Measurements from ENCODE around the gene MTFP1.
"Not testable (repeated sequence)": the region's sequence is repeated elsewhere in the genome, so short reads cannot be mapped to it uniquely, and the experiment has no call there.

Gene MTFP1

GRCh38 chr22:30459181-30460052, 33.8 kb downstream of the MTFP1 start:
- Histone ChIP-seq H3K79me2 (ENCODE audit: insufficient read depth, low read length) (no peaks in the 10 kb centered on the region), H3K9ac (ENCODE audit: low read depth, low read length, poor library complexity, severe bottlenecking) (no peak overlapping the region), H2AFZ (ENCODE audit: low read length) (no peak overlapping the region), H3K9me2 (replicated peaks; ENCODE audit: low read depth, low read length) (no peaks in the 10 kb centered on the region), H3F3A (ENCODE audit: low read depth) (no peaks in the 10 kb centered on the region), H3K4me2 (ENCODE audit: low read depth, low read length, poor library complexity, severe bottlenecking) (no peak overlapping the region), H3K4me3 (ENCODE audit: low read length, poor library complexity, severe bottlenecking) (no peak overlapping the region), H3K9me3 (ENCODE audit: insufficient read depth, low read depth, low read length) (no peaks in the 10 kb centered on the region), H3K4me1 (ENCODE audit: insufficient read depth, low read length, poor library complexity, severe bottlenecking) (no peaks in the 10 kb centered on the region), H3K27me3 (ENCODE audit: insufficient read depth, low read length, poor library complexity, severe bottlenecking) (no peaks in the 10 kb centered on the region), H3K36me3 (ENCODE audit: insufficient read depth, low read length) (no peaks in the 10 kb centered on the region), H4K20me1 (ENCODE audit: insufficient read depth, low read length, poor library complexity, severe bottlenecking) (no peaks in the 10 kb centered on the region)
- no peak for TF ChIP-seq EZH2phosphoT487 (IDR thresholded peaks at IDR 0.05; ENCODE audit: borderline replicate concordance)
- no peak for TF ChIP-seq CTCF (conservative IDR thresholded peaks at IDR 0.05; ENCODE audit: low read length)

- Histone ChIP-seq H3K4me2 (ENCODE audit: low read depth, low read length, poor library complexity, severe bottlenecking) (no peak overlapping the region), H3K27me3 (ENCODE audit: insufficient read depth, low read length, poor library complexity, severe bottlenecking) (peaks cover 5% of the 10 kb centered on the region), H3F3A (ENCODE audit: low read depth) (no peaks in the 10 kb centered on the region), H4K20me1 (ENCODE audit: insufficient read depth, low read length, poor library complexity, severe bottlenecking) (no peaks in the 10 kb centered on the region), H3K79me2 (ENCODE audit: insufficient read depth, low read length) (no peaks in the 10 kb centered on the region), H3K4me3 (ENCODE audit: low read length, poor library complexity, severe bottlenecking) (no peak overlapping the region), H3K9ac (ENCODE audit: low read depth, low read length, poor library complexity, severe bottlenecking) (no peak overlapping the region), H3K9me3 (ENCODE audit: insufficient read depth, low read depth, low read length) (no peaks in the 10 kb centered on the region), H3K9me2 (replicated peaks; ENCODE audit: low read depth, low read length) (no peaks in the 10 kb centered on the region), H3K36me3 (ENCODE audit: insufficient read depth, low read length) (no peaks in the 10 kb centered on the region), H2AFZ (ENCODE audit: low read length) (no peak overlapping the region), H3K4me1 (ENCODE audit: insufficient read depth, low read length, poor library complexity, severe bottlenecking) (no peaks in the 10 kb centered on the region)
- TF ChIP-seq EZH2phosphoT487 (IDR thresholded peaks at IDR 0.05; ENCODE audit: borderline replicate concordance) (no peak), CTCF (conservative IDR thresholded peaks at IDR 0.05; ENCODE audit: low read length) (no peak)
Measured at GRCh38 chr22:30460147-30460546, 34.6 kb downstream of the MTFP1 start.

GRCh38 chr22:30460555-30460954, 35.0 kb downstream of the MTFP1 start:
- H3K27me3 ChIP-seq (ENCODE audit: insufficient read depth, low read length, poor library complexity, severe bottlenecking); H3F3A ChIP-seq (ENCODE audit: low read depth); H3K4me2 ChIP-seq (ENCODE audit: low read depth, low read length, poor library complexity, severe bottlenecking); H3K4me3 ChIP-seq (ENCODE audit: low read length, poor library complexity, severe bottlenecking); H2AFZ ChIP-seq (ENCODE audit: low read length); H3K36me3 ChIP-seq (ENCODE audit: insufficient read depth, low read length); H3K9me2 ChIP-seq (replicated peaks; ENCODE audit: low read depth, low read length); H3K9ac ChIP-seq (ENCODE audit: low read depth, low read length, poor library complexity, severe bottlenecking); H4K20me1 ChIP-seq (ENCODE audit: insufficient read depth, low read length, poor library complexity, severe bottlenecking); H3K9me3 ChIP-seq (ENCODE audit: insufficient read depth, low read depth, low read length); H3K79me2 ChIP-seq (ENCODE audit: insufficient read depth, low read length); H3K4me1 ChIP-seq (ENCODE audit: insufficient read depth, low read length, poor library complexity, severe bottlenecking): not testable (repeated sequence)

GRCh38 chr22:30469165-30469564, 43.6 kb downstream of the MTFP1 start:
- no peak overlapping the region for H2AFZ ChIP-seq (ENCODE audit: low read length)
- no peaks in the 10 kb centered on the region for H3K9me2 ChIP-seq (replicated peaks; ENCODE audit: low read depth, low read length)
- TF ChIP-seq CTCF (conservative IDR thresholded peaks at IDR 0.05; ENCODE audit: low read length) (no peak), EZH2phosphoT487 (IDR thresholded peaks at IDR 0.05; ENCODE audit: borderline replicate concordance) (no peak)
- H3K4me1 ChIP-seq (ENCODE audit: insufficient read depth, low read length, poor library complexity, severe bottlenecking), result no peaks in the 10 kb centered on the region
- no peaks in the 10 kb centered on the region for H3K79me2 ChIP-seq (ENCODE audit: insufficient read depth, low read length)
- H3K36me3 ChIP-seq (ENCODE audit: insufficient read depth, low read length), result no peaks in the 10 kb centered on the region
- H3K4me3 ChIP-seq (ENCODE audit: low read length, poor library complexity, severe bottlenecking), result no peak overlapping the region
- no peak overlapping the region for H3K4me2 ChIP-seq (ENCODE audit: low read depth, low read length, poor library complexity, severe bottlenecking)
- no peaks in the 10 kb centered on the region for H3F3A ChIP-seq (ENCODE audit: low read depth)
- no peaks in the 10 kb centered on the region for H4K20me1 ChIP-seq (ENCODE audit: insufficient read depth, low read length, poor library complexity, severe bottlenecking)
- H3K27me3 ChIP-seq (ENCODE audit: insufficient read depth, low read length, poor library complexity, severe bottlenecking), result peaks cover 17% of the 10 kb centered on the region
- H3K9ac ChIP-seq (ENCODE audit: low read depth, low read length, poor library complexity, severe bottlenecking), result no peak overlapping the region
- no peaks in the 10 kb centered on the region for H3K9me3 ChIP-seq (ENCODE audit: insufficient read depth, low read depth, low read length)
